22Rv1 (cell line): Measurements from ENCODE around the gene NPHS1.

ENCODE experiments used
- H3K27ac ChIP-seq: fragments of 450-650 bp; 2 replicates; pipeline ENCODE4 v1.5.1; 2017
- ZFX ChIP-seq: fragments of 450-650 bp; IDR thresholded peaks from 2 replicates; pipeline ENCODE4 v1.6.1; 2017; ENCODE audit warnings: antibody characterized with exemption, borderline replicate concordance
- TF ChIP-seq, protein P1 (sequence below): fragments of 450-650 bp; IDR thresholded peaks from 2 replicates; pipeline ENCODE4 v1.5.1; 2017; ENCODE audit warnings: mild to moderate bottlenecking

Gene NPHS1

DNA sequence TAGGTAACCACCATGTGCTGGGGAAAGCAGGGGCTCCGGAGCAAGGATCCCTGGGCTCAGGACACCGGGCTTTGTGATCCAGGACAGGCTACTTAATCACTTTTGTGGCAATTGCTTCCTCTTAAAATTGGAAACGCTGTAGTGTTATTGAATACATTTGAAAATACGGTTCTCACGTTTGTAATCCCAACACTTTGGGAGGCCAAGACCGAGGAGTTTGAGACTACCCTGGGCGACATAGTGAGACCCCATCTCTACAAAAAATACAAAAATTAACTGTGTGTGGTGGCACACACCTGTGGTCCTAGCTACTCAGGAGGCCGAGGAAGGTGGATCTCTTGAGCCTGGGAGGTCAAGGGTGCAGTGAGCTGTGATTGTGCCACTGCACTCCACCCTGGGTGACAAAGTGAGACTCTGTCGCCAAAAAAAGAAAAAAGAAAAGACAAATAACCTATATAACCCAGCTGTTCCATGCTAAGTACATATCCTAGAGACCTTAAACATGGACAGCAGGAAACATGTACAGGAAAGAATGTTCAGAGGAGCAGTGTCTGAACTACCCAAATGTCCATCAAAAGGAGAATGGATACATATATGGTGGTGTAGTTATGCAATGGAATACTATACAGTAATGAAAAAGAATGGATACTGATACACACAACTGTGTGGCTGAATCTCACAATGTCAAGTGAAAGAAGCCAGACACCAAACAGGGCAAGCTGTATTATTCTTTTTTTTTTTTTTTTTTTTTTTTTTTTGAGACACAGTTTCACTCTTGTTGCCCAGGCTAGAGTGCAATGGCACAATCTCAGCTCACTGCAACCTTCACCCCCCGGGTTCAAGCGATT lies 39.0 kb downstream of the NPHS1 start:
- TF ChIP-seq, protein P1, sequence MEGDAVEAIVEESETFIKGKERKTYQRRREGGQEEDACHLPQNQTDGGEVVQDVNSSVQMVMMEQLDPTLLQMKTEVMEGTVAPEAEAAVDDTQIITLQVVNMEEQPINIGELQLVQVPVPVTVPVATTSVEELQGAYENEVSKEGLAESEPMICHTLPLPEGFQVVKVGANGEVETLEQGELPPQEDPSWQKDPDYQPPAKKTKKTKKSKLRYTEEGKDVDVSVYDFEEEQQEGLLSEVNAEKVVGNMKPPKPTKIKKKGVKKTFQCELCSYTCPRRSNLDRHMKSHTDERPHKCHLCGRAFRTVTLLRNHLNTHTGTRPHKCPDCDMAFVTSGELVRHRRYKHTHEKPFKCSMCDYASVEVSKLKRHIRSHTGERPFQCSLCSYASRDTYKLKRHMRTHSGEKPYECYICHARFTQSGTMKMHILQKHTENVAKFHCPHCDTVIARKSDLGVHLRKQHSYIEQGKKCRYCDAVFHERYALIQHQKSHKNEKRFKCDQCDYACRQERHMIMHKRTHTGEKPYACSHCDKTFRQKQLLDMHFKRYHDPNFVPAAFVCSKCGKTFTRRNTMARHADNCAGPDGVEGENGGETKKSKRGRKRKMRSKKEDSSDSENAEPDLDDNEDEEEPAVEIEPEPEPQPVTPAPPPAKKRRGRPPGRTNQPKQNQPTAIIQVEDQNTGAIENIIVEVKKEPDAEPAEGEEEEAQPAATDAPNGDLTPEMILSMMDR = no peak
- TF ChIP-seq ZFX = no peak
- H3K27ac ChIP-seq = no peak overlapping the region

- no peak for TF ChIP-seq ZFX
- TF ChIP-seq, protein P1 = no peak
- no peak within 1 kb of the TSS for H3K27ac ChIP-seq
Observed at GRCh38 chr19:35812220-35813042, 39.9 kb downstream of the NPHS1 start, which contains the start of gene PRODH2. Gene PRODH2 (minus strand): TSS chr19:35812845. CDS start chr19:35812805, 40 bp downstream.

GRCh38 chr19:35811317-35812219 lies 40.7 kb downstream of the NPHS1 start:
- no peak overlapping the region for H3K27ac ChIP-seq
- TF ChIP-seq ZFX = no peak

- no peak for TF ChIP-seq ZFX
- TF ChIP-seq, protein P1 = no peak
- H3K27ac ChIP-seq = no peak overlapping the region
Observed at GRCh38 chr19:35807633-35808032, 44.7 kb downstream of the NPHS1 start.

GRCh38 chr19:35806597-35806996 lies 45.7 kb downstream of the NPHS1 start:
- TF ChIP-seq, protein P1 = no peak
- no peak for TF ChIP-seq ZFX
- no peak overlapping the region for H3K27ac ChIP-seq

DNA sequence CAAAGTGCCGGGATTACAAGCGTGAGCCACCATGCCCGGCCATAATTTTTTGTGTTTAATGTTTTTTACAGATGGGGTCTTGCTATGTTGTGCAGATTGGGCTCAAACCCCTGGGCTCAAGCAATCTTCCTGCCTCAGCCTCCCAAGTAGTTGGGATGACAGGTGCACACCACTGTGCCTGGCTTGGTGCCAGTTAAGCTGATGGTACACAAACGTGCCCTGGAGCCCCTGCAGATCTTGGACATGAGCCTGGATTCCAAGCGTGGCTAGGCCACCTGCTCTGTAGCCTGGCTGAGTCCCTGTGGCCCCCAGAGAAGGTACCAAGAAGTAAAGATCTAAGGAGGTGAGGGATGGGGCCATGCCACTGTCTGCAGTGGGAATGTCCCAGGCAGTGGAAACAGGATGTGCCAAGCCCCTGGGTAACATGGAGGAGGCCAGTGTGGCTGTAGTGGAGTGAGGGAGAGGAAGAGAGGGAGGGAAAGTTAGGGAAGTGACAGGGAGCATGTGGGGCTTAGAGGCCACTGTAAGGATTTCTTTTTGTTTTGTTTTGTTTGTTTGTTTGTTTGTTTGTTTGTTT lies 46.7 kb downstream of the NPHS1 start:
- no peak overlapping the region for H3K27ac ChIP-seq
- TF ChIP-seq ZFX = no peak
- TF ChIP-seq, protein P1 = no peak

GRCh38 chr19:35801828-35802227 lies 50.5 kb downstream of the NPHS1 start:
- no peak for TF ChIP-seq ZFX
- TF ChIP-seq, protein P1 = no peak
- H3K27ac ChIP-seq = no peak overlapping the region
